Muscle layer of duodenum (tissue), 2 donors: ENCODE data around the gene MINDY2.

Experiments
- H3K27ac ChIP-seq: one replicate; pipeline ENCODE4 v1.7.0; 2013; ENCODE audit warnings: mild to moderate bottlenecking, low read length
- H3K27me3 ChIP-seq: one replicate; pipeline ENCODE4 v1.7.0; 2013; ENCODE audit warnings: low read depth, mild to moderate bottlenecking, control low read depth, low read length
- H3K36me3 ChIP-seq, 2 donors: one replicate each; pipeline ENCODE4 v1.7.0; 2013; ENCODE audit warnings: low read length in 2 of 2, control low read depth in 1 of 2, mild to moderate bottlenecking in 1 of 2; ENCODE audit not compliant: insufficient read depth in 2 of 2, control insufficient read depth in 1 of 2
- H3K4me1 ChIP-seq, 2 donors: one replicate each; pipeline ENCODE4 v1.7.0; 2013; ENCODE audit warnings: low read length in 2 of 2, mild to moderate bottlenecking in 2 of 2, control low read depth in 1 of 2, moderate library complexity in 1 of 2; ENCODE audit not compliant: insufficient read depth in 2 of 2, control insufficient read depth in 1 of 2
- H3K4me3 ChIP-seq, 2 donors: one replicate each; pipeline ENCODE4 v1.7.0; 2013; ENCODE audit warnings: low read length in 2 of 2, low read depth in 1 of 2, mild to moderate bottlenecking in 1 of 2
- H3K9me3 ChIP-seq, 2 donors: one replicate each; pipeline ENCODE4 v1.7.0; 2013; ENCODE audit warnings: low read length in 2 of 2, control low read depth in 1 of 2, mild to moderate bottlenecking in 1 of 2; ENCODE audit not compliant: control insufficient read depth in 1 of 2
- donor health status: healthy.

MINDY2 gene

GRCh38 chr15:58770857-58771620 is at the start of gene MINDY2:
Gene MINDY2 (plus strand): TSS chr15:58771302. CDS start chr15:58771396, 94 bp downstream.
- Histone ChIP-seq H3K4me3 (peak within 1 kb of the TSS; percentile 87 to 98), H3K36me3 (no peaks in the 10 kb centered on the region), H3K4me1 (peaks cover 13 to 36% of the 10 kb centered on the region in 2 donors), H3K9me3 (no peaks in the 10 kb centered on the region), H3K27me3 (no peaks in the 10 kb centered on the region), H3K27ac (peak within 1 kb of the TSS; percentile 95)

GRCh38 chr15:58724466-58724865 is 46.6 kb upstream of the MINDY2 start:
- Histone ChIP-seq H3K27ac (no peak overlapping the region), H3K27me3 (no peaks in the 10 kb centered on the region), H3K4me1 (peaks cover 0 to 11% of the 10 kb centered on the region in 2 donors), H3K36me3 (no peaks in the 10 kb centered on the region), H3K4me3 (no peak overlapping the region), H3K9me3 (no peaks in the 10 kb centered on the region)

- H3K4me1 ChIP-seq, result peaks cover 2 to 23% of the 10 kb centered on the region in 2 donors
- no peaks in the 10 kb centered on the region for H3K36me3 ChIP-seq
Measured at GRCh38 chr15:58726867-58727266, 44.2 kb upstream of the MINDY2 start.

GRCh38 chr15:58731756-58732535 is 39.2 kb upstream of the MINDY2 start:
- Histone ChIP-seq H3K4me1 (peaks cover 5 to 21% of the 10 kb centered on the region in 2 donors), H3K4me3 (no peak overlapping the region), H3K36me3 (no peaks in the 10 kb centered on the region), H3K27me3 (no peaks in the 10 kb centered on the region), H3K9me3 (no peaks in the 10 kb centered on the region), H3K27ac (peak overlapping the region; percentile 36)

More at GRCh38 chr15:58726867-58727266, 44.2 kb upstream of the MINDY2 start:
- H3K27me3 ChIP-seq, result no peaks in the 10 kb centered on the region
- no peaks in the 10 kb centered on the region for H3K9me3 ChIP-seq
- no peak overlapping the region for H3K4me3 ChIP-seq
- no peak overlapping the region for H3K27ac ChIP-seq

GRCh38 chr15:58732625-58733363 is 38.3 kb upstream of the MINDY2 start:
- Histone ChIP-seq H3K27me3 (no peaks in the 10 kb centered on the region), H3K27ac (no peak overlapping the region), H3K4me1 (peaks cover 5 to 21% of the 10 kb centered on the region in 2 donors), H3K4me3 (no peak overlapping the region), H3K36me3 (no peaks in the 10 kb centered on the region), H3K9me3 (no peaks in the 10 kb centered on the region)

- no peaks in the 10 kb centered on the region for H3K27me3 ChIP-seq
- peaks cover 5 to 21% of the 10 kb centered on the region in 2 donors for H3K4me1 ChIP-seq
- no peak overlapping the region for H3K27ac ChIP-seq
- H3K4me3 ChIP-seq, result no peak overlapping the region
- no peaks in the 10 kb centered on the region for H3K36me3 ChIP-seq
- H3K9me3 ChIP-seq, result no peaks in the 10 kb centered on the region
Measured at GRCh38 chr15:58734859-58735258, 36.2 kb upstream of the MINDY2 start.

- Histone ChIP-seq H3K27me3 (no peaks in the 10 kb centered on the region), H3K4me3 (no peak overlapping the region), H3K36me3 (no peaks in the 10 kb centered on the region), H3K9me3 (no peaks in the 10 kb centered on the region), H3K4me1 (peaks cover 5 to 20% of the 10 kb centered on the region in 2 donors), H3K27ac (no peak overlapping the region)
Measured at GRCh38 chr15:58736018-58736643, 35.0 kb upstream of the MINDY2 start.

- Histone ChIP-seq H3K27ac (no peak overlapping the region), H3K9me3 (no peaks in the 10 kb centered on the region), H3K4me1 (peaks cover 0 to 8% of the 10 kb centered on the region in 2 donors), H3K27me3 (no peaks in the 10 kb centered on the region), H3K4me3 (no peak overlapping the region), H3K36me3 (no peaks in the 10 kb centered on the region)
Measured at GRCh38 chr15:58737298-58737697, 33.8 kb upstream of the MINDY2 start.

- H3K4me3 ChIP-seq, result no peak overlapping the region
- H3K36me3 ChIP-seq, result no peaks in the 10 kb centered on the region
- H3K9me3 ChIP-seq, result no peaks in the 10 kb centered on the region
- peaks cover 0 to 8% of the 10 kb centered on the region in 2 donors for H3K4me1 ChIP-seq
- no peak overlapping the region for H3K27ac ChIP-seq
- H3K27me3 ChIP-seq, result no peaks in the 10 kb centered on the region
Measured at GRCh38 chr15:58738046-58738707, 32.9 kb upstream of the MINDY2 start.

GRCh38 chr15:58740436-58740835 is 30.7 kb upstream of the MINDY2 start:
- Histone ChIP-seq H3K4me1 (peaks cover 0 to 8% of the 10 kb centered on the region in 2 donors), H3K27ac (no peak overlapping the region), H3K4me3 (no peak overlapping the region), H3K27me3 (no peaks in the 10 kb centered on the region), H3K36me3 (no peaks in the 10 kb centered on the region), H3K9me3 (no peaks in the 10 kb centered on the region)
